Gastrocnemius medialis (tissue), 4 donors: Measurements from ENCODE around the gene MC1R. TPM values are rescaled to one million over a fixed set of nuclear protein-coding genes. Genes with fewer than 3 reads are reported as not detected.

Source experiments
- ATAC-seq, 2 donors: fragments of 150-250 bp; one replicate each; pipeline ENCODE4 v1.9.1; 2016
- DNase-seq, 2 donors: peaks; one replicate each; pipeline ENCODE4 v3.0.0-alpha.2; 2019
- H3K27ac ChIP-seq, 4 donors: fragments of 200-600 bp; sonication (generic); 1 replicate in 1 of 4; 2 replicates in 3 of 4; pipeline ENCODE4 v1.5.1; 2016 to 2018; ENCODE audit warnings: mild to moderate bottlenecking in 2 of 4, moderate library complexity in 1 of 4
- H3K27me3 ChIP-seq, 3 donors: fragments of 200-600 bp; sonication (generic) in 2 of 3; 1 replicate in 1 of 3; 2 replicates in 2 of 3; pipeline versions ENCODE4 v1.5.1 to v1.6.0; 2016 to 2019; ENCODE audit warnings: mild to moderate bottlenecking in 1 of 3, moderate library complexity in 1 of 3
- H3K36me3 ChIP-seq, 2 donors: fragments of 200-600 bp; sonication (generic) in 1 of 2; one replicate each; pipeline ENCODE4 v1.5.1; 2017 to 2018
- H3K4me1 ChIP-seq, 2 donors: fragments of 200-600 bp; sonication (generic) in 1 of 2; one replicate each; pipeline ENCODE4 v1.5.1; 2016 to 2017; ENCODE audit warnings: mild to moderate bottlenecking in 2 of 2
- H3K4me3 ChIP-seq, 4 donors: fragments of 200-600 bp; sonication (generic) in 3 of 4; 1 replicate in 1 of 4; 2 replicates in 3 of 4; pipeline ENCODE4 v1.5.1; 2016 to 2019; ENCODE audit warnings: mild to moderate bottlenecking in 2 of 4
- H3K9me3 ChIP-seq, 3 donors: fragments of 200-600 bp; sonication (generic) in 2 of 3; 1 replicate in 1 of 3; 2 replicates in 2 of 3; pipeline ENCODE4 v1.5.1; 2016 to 2019
- CTCF ChIP-seq, 5 experiments: fragments of 450-650 bp in 3 of 5; fragments of 200-600 bp in 2 of 5; sonication (generic) in 2 of 5; IDR thresholded peaks in 4 of 5; conservative IDR thresholded peaks in 1 of 5; 1 replicate in 4 of 5; 2 replicates in 1 of 5; pipeline ENCODE4 v1.5.1; 2016 to 2019; ENCODE audit warnings: antibody characterized with exemption in 5 of 5, mild to moderate bottlenecking in 3 of 5, moderate library complexity in 3 of 5
- POLR2A ChIP-seq, 2 donors: fragments of 450-650 bp; IDR thresholded peaks; one replicate each; pipeline ENCODE4 v1.6.1; 2017; ENCODE audit warnings: antibody characterized with exemption in 2 of 2, mild to moderate bottlenecking in 2 of 2, moderate library complexity in 2 of 2
- in situ Hi-C, 4 donors: fragments of 200-750 bp; cut with MboI; loops; one replicate each; pipeline versions ENCODE4 v1.15.0 to v1.8.0; 2017; ENCODE audit warnings: low sequenced_read_pairs in 4 of 4
- intact Hi-C: fragments of 100-400 bp; cut with DNase I; formaldehyde crosslinking; loops from one replicate; pipeline ENCODE4 v1.15.1; 2023; ENCODE audit warnings: low total_unique reads
- total RNA-seq, 4 donors: library from RNA; depleted of rRNA; stranded (reverse); fragments of >200 nt; gene quantifications; one replicate each; pipeline versions ENCODE4 v1.1.0 to v1.2.3, GENCODE V29; 2016

Gene MC1R
- total RNA-seq, 4 donors from 2014 or later, result 0.33 to 1.8 (median 0.92) TPM

GRCh38 chr16:89917773-89918452 lies 749 bp upstream of the MC1R start:
- H3K27ac ChIP-seq, result no peak overlapping the region
- in situ Hi-C loops, result no loop called here
- intact Hi-C loops, result no loop called here
- H3K9me3 ChIP-seq, result no peaks in the 10 kb centered on the region
- peaks cover 35 to 50% (median 47%) of the 10 kb centered on the region in 3 donors for H3K27me3 ChIP-seq
- no peak for TF ChIP-seq POLR2A (IDR thresholded peaks at IDR 0.05)
- peak in 1 of 2 donors; percentile 50 for DNase-seq
- peak; percentile 6 to 35 for ATAC-seq
- peaks cover 15 to 23% of the 10 kb centered on the region in 2 donors for H3K4me1 ChIP-seq
- no peaks in the 10 kb centered on the region for H3K36me3 ChIP-seq
- H3K4me3 ChIP-seq, result peak overlapping the region in 3 of 4 donors; percentile 17 to 22 (median 22)

- H3K4me1 ChIP-seq, result peaks cover 16 to 23% of the 10 kb centered on the region in 2 donors
- no peaks in the 10 kb centered on the region for H3K36me3 ChIP-seq
- no peak for TF ChIP-seq POLR2A (IDR thresholded peaks at IDR 0.05)
- no peak for TF ChIP-seq CTCF (IDR thresholded peaks at IDR 0.05 in 4 of 5, conservative IDR thresholded peaks at IDR 0.05 in 1 of 5)
- H3K27me3 ChIP-seq, result peaks cover 49 to 64% (median 61%) of the 10 kb centered on the region in 3 donors
- no peak overlapping the region for H3K27ac ChIP-seq
- ATAC-seq (no peak), DNase-seq (no peak)
- intact Hi-C loops, result no loop called here
- no peak overlapping the region for H3K4me3 ChIP-seq
- in situ Hi-C loops, result no loop called here
- H3K9me3 ChIP-seq, result no peaks in the 10 kb centered on the region
These were observed 1.1 kb downstream of the MC1R start for GRCh38 chr16:89919535-89920406.

- Histone ChIP-seq H3K9me3 (no peaks in the 10 kb centered on the region), H3K4me3 (no peak overlapping the region), H3K27ac (no peak overlapping the region), H3K4me1 (peaks cover 19 to 26% of the 10 kb centered on the region in 2 donors), H3K27me3 (peaks cover 59 to 73% (median 70%) of the 10 kb centered on the region in 3 donors), H3K36me3 (no peaks in the 10 kb centered on the region)
- ATAC-seq (no peak), DNase-seq (no peak)
- intact Hi-C loops (no loop called here), in situ Hi-C loops (no loop called here)
- TF ChIP-seq CTCF (IDR thresholded peaks at IDR 0.05 in 4 of 5, conservative IDR thresholded peaks at IDR 0.05 in 1 of 5) (no peak), POLR2A (IDR thresholded peaks at IDR 0.05) (no peak)
These were observed 2.1 kb downstream of the MC1R start for GRCh38 chr16:89920723-89921122.

- H3K27me3 ChIP-seq, result peaks cover 60 to 73% (median 73%) of the 10 kb centered on the region in 3 donors
These were observed 2.6 kb downstream of the MC1R start for GRCh38 chr16:89921131-89921701.

More at GRCh38 chr16:89921131-89921701, 2.6 kb downstream of the MC1R start:
- TF ChIP-seq CTCF (IDR thresholded peaks at IDR 0.05 in 4 of 5, conservative IDR thresholded peaks at IDR 0.05 in 1 of 5) (no peak), POLR2A (IDR thresholded peaks at IDR 0.05) (no peak)
- intact Hi-C loops (no loop called here), in situ Hi-C loops (no loop called here)
- Histone ChIP-seq H3K9me3 (no peaks in the 10 kb centered on the region), H3K36me3 (no peaks in the 10 kb centered on the region), H3K4me1 (peaks cover 19 to 29% of the 10 kb centered on the region in 2 donors), H3K27ac (no peak overlapping the region), H3K4me3 (no peak overlapping the region)
- DNase-seq (no peak), ATAC-seq (no peak)
